Right lung (tissue), 5 donors: Measurements from ENCODE around the gene NEMP2. TPM values are rescaled to one million over a fixed set of nuclear protein-coding genes. Genes with fewer than 3 reads are reported as not detected.

Experiments used
- DNase-seq, 2 donors: peaks; one replicate each; pipeline ENCODE4 v3.0.0-alpha.2; 2013
- polyA plus RNA-seq, 5 donors: library from polyadenylated mRNA; unstranded; fragments of 120-200 nt; gene quantifications; one replicate each; pipeline versions ENCODE4 v1.2.1 to v1.2.3, GENCODE V29; 2013; ENCODE audit warnings: inconsistent platforms in 1 of 5, low replicate concordance in 1 of 5; ENCODE audit not compliant: insufficient read length in 5 of 5, insufficient read depth in 1 of 5

Gene NEMP2
- polyA plus RNA-seq, 5 donors, result 7.8 to 22.7 (median 17.2) TPM

- no peak for DNase-seq
Measured at GRCh38 chr2:190562121-190562520, 27.6 kb upstream of the NEMP2 start.

DNA sequence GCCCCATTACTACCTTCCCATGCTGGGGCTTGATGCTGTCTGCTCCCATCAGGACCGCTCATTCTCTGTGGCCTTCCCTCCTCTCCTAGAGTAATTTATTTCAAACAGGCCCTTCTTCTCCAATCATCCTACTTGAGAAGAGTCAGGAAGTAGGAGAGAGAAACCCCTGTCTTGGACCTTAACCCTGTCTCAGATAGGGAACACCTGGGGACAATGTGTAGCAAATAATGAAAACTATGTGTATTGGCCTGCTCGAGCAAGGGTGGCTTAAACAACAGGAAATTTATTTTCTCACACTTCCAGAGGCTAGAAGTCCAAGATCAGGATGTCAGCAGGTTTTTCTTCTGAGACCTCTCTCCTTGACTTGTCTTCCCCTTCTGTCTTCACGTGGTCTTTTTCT is 26.6 kb upstream of the NEMP2 start:
- DNase-seq, result no peak

GRCh38 chr2:190554357-190555006 is 20.0 kb upstream of the NEMP2 start:
- DNase-seq, result no peak

- DNase-seq, result no peak
Measured at GRCh38 chr2:190553254-190553653, 18.7 kb upstream of the NEMP2 start.

- no peak for DNase-seq
Measured at GRCh38 chr2:190551928-190552327, 17.4 kb upstream of the NEMP2 start.

DNA sequence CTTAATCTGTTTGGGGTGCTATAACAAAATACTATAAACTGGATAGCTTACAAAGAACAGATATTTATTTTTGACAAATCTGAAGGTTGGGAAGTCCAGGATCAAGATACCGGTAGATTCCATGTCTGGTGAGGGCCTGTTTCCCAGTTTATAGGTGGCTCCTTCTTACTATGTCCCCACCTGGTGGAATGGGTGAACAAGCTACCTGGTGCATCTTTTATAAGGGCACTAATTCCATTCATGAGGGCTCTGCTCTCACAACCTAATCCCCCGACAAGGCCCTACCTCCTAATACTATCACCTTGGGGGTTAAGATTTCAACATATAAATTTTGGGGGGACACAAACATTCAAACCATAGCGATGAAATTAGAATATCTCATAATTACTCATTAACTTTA is 15.6 kb upstream of the NEMP2 start:
- no peak for DNase-seq

- no peak for DNase-seq
Measured at GRCh38 chr2:190547886-190548285, 13.4 kb upstream of the NEMP2 start.

- DNase-seq, result no peak
Measured at GRCh38 chr2:190546734-190547133, 12.2 kb upstream of the NEMP2 start.

- DNase-seq, result no peak
Measured at GRCh38 chr2:190545555-190546385, 11.2 kb upstream of the NEMP2 start.

DNA sequence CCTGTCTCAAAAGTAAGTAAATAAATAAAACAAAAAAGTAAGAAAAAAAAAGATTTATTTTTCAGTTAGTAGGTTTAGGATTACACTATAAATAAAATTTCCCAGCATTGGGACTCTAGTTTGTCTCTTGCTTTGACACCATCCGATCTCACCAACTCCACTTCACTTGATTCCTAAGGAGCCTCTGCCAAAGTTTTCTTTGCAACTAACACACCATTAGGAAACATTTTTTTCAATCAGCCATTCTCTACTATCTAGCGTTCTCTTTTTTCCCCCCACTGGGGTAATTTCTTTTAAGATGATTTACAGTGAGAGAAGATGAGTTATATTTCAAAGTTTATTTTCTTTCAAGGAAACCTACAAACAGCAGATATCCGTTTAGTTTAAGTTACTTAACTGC is 10.6 kb upstream of the NEMP2 start:
- no peak for DNase-seq

- DNase-seq, result no peak
Measured at GRCh38 chr2:190540048-190540447, 5.5 kb upstream of the NEMP2 start.

- no peak for DNase-seq
Measured at GRCh38 chr2:190538201-190538600, 3.7 kb upstream of the NEMP2 start.

- DNase-seq, result no peak
Measured at GRCh38 chr2:190537765-190538164, 3.2 kb upstream of the NEMP2 start.

DNA sequence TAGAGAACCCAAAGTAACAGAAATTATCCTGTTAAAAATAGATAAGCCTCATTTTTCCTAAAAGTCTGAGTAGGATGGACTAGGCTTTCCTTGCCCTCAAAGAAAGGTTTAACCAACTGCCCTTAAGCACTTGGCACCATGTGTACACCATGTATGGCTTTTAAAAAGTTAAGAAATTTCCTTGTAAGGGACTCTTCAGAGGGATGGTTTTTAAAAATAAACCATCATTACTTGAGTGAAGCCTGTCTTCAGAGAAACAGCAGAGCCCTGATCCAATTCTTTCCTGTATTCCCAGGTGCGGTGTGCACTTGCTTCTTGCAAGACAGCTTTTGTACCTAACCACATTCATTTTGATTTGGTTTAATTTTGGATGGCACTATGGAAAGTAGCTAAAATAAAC is 1.1 kb upstream of the NEMP2 start:
- no peak for DNase-seq

GRCh38 chr2:190535121-190535439 is 558 bp upstream of the NEMP2 start:
- DNase-seq, result no peak

DNA sequence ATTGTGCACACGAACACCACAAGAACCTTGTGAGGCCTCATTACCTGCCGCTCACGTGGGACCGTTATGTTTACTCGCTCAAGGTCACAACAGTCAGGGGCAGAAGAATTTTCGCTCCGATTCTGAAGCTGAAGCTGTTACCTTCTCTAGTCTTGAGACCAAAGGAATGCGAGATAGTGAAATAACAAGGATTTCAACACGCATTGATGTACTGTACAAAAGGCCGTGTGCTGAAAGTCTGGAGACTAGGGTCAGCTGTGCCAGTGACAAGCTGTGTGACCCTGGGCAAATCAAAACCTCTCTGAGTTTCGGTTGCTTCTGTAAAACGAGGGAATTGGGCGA is 583 bp downstream of the NEMP2 start:
- no peak for DNase-seq

DNA sequence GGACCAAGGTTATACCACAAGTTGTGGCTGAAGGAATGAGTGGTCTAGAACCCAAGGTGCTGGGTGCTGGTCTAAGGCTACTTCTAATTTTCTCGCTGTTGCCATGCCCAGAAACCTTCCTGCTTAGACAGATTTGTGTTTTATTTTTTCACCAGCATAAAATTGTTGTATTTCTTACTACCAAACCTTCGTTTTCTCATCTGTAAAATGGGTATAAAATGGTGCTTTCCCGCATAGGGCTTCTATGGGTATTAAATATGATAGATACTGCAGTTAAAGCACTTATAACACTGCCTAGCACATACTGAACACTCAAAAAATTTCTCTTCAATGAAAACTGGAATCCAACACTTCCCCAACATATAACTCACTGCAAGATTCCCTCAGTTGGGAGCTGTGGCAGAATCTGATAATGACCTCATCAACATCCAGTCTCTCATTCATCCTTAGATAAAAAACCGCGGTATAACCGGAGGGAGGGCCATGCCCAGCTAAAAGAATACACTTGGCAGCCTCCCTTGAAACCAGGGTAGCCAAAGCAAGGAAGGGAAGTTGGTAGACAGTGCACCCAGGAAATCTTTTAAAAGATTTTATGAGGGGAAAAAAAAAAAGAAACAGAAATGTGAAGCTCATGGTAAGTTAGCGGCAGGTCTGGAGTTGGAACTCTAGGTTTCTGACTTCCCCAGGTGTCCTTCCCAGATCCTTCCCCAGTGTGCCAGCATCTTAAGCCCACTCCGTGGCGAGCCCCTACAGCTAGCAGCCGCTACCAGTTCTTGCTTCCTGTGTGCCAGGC is 1.2 kb downstream of the NEMP2 start:
- no peak for DNase-seq

GRCh38 chr2:190532581-190532980 is 1.9 kb downstream of the NEMP2 start:
- no peak for DNase-seq

DNA sequence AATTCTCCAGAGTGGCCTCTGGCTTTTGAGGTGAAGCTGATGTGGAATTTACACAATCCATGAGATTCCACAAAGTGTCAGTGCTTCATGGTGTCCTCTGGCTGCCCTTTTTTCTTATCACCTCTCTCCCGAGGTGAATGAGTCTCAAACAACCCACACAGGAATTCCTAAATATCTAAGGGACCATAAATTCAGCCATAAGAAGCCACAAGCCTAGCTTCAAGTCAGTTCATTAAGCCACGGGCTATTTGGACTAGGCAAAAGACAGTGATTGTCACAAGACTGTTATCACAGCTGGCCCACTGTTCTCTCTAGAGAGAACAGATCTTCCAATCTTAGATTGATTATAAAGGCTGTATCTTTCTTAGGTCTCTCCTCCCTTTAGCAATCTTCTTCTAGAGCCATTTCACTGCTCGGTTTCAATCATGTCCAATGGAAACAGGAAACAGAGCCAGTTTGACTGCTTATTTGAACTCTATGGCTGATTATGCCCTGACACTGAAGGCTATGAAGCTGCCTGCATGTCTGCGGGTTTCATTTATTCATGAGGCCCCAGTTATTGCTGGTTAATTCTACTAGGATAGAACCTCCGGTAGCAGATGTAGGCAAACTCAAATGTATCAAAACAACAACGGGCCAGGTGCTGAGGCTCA is 4.1 kb downstream of the NEMP2 start:
- no peak for DNase-seq

GRCh38 chr2:190529486-190530247 is 4.9 kb downstream of the NEMP2 start:
- DNase-seq, result no peak

DNA sequence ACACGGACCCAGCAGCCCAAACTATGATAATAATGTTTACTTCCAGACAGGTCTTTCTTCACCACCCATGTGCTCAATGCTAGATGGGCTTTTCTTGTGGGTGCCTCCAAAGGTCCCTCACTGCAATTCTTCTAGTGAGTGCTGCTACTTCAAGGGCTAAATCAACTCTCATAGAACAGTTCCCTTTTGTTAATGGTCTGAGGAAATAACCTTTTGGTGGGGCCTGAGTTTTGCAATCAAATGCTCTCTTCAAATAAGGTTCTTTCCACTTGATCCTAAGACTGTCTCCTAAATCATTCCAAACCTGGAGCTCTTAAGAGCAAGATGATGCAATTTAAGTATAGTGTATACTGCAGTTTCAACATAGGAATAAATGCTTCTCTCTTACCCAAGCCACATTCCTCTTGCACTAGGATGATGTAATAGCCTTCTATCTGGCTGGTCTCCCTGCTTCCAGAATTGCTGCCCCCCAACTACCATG is 6.0 kb downstream of the NEMP2 start:
- DNase-seq, result no peak

GRCh38 chr2:190527918-190528317 is 6.6 kb downstream of the NEMP2 start:
- DNase-seq, result no peak
